ENCODE results near the gene THBS2. TPM values are rescaled to one million over a fixed set of nuclear protein-coding genes. Genes with fewer than 3 reads are reported as not detected.

Gene THBS2
- total and polyA plus RNA-seq, 2 of the 4 experiments (the other 2 are of a cell fraction), result 97.3 to 113 TPM

DNA sequence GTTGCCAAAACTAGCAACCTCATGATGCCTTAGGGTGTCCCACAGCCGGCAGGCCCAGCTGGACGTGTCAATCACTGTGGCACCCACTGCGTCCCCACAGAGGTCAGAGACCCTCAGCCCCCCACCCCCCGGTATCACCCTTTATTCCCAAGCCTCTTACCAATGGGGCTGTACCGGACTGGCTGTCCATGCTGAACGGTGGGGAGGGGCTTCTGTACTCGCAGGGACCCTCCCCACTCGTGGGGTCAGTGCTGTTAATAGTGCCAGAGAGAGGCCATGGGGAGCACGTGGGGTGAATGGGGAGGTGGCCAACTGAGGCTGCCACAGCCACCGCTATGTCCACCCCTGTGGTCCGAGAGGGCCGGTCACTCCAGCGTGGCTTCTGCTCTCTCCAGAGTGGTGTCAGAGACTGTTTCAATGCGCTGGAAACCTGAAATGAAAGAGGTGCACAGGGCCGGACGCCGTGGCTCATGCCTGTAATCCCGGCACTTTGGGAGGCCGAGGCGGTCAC is 68.6 kb downstream of the THBS2 start:
- no peak overlapping the region for H2BK5ac ChIP-seq (ENCODE audit: low read depth, low read length, poor library complexity, severe bottlenecking)
- no peak overlapping the region for H3K56ac ChIP-seq (ENCODE audit: extremely low read depth, insufficient read depth, low read length)
- H2AK5ac ChIP-seq (ENCODE audit: low read depth, low read length), result peak overlapping the region; percentile 33
- H3K4ac ChIP-seq (ENCODE audit: low read depth, low read length), result no peak overlapping the region
- DNase-seq, result no peak
- no peak overlapping the region for H2AK9ac ChIP-seq (replicated peaks; ENCODE audit: low read depth, low read length, poor library complexity)
- in situ Hi-C loops (cut with MboI; ENCODE audit: low sequenced_read_pairs) (no loop called here), dilution Hi-C loops (cut with HindIII; ENCODE audit: low sequenced_read_pairs, unreplicated experiment) (no loop called here), intact Hi-C loops (cut with micrococcal nuclease) (loop anchor here (10.0 kb wide), 1 partner anchor 710 kb away; no protein-coding TSS in a partner anchor)
- no peak for ATAC-seq (ENCODE audit: low read depth)
- ChIA-PET POLR2A (ENCODE audit: unreplicated experiment) (no interaction called here), CTCF (interaction anchor here (0.7 kb wide), 1 partner anchor 29 kb away, joined by 3 read pairs; no protein-coding TSS in a partner anchor)
- H4K20me1 ChIP-seq (ENCODE audit: insufficient read depth, low read length), result no peaks in the 10 kb centered on the region
- no peak overlapping the region for H2BK20ac ChIP-seq (ENCODE audit: low read depth, low read length)
- no peak overlapping the region for H3K4me2 ChIP-seq (ENCODE audit: low read depth, low read length)
- peaks cover 5% of the 10 kb centered on the region; the same call in 1 of the 2 replicates for H3K9me1 ChIP-seq (ENCODE audit: insufficient read depth, low read length)
- no peak overlapping the region for H3K27ac ChIP-seq (ENCODE audit: insufficient read depth, low read length)
- no peak overlapping the region for H3K14ac ChIP-seq (replicated peaks; ENCODE audit: low read depth, low read length)
- no peaks in the 10 kb centered on the region for H3K9me3 ChIP-seq (ENCODE audit: control insufficient read depth, insufficient read depth, low read length)
- no TSS peak for BruUV-seq (replicated peaks)
- H3K4me1 ChIP-seq (ENCODE audit: control insufficient read depth, insufficient read depth, low read length), result peaks cover 13% of the 10 kb centered on the region
- no peak overlapping the region for H3K18ac ChIP-seq (ENCODE audit: low read depth, low read length)
- H3K36me3 ChIP-seq (ENCODE audit: control insufficient read depth, insufficient read depth, low read length), result no peaks in the 10 kb centered on the region
- H4K91ac ChIP-seq (ENCODE audit: insufficient read depth, low read depth, low read length), result no peak overlapping the region
- no peak overlapping the region for H2BK120ac ChIP-seq (ENCODE audit: low read depth, low read length)
- H3K27me3 ChIP-seq (ENCODE audit: control insufficient read depth, insufficient read depth, low read length), result no peaks in the 10 kb centered on the region
- H4K5ac ChIP-seq (ENCODE audit: low read depth, low read length), result no peak overlapping the region
- H3K79me1 ChIP-seq (ENCODE audit: low read depth in 1 of 2, low read length in 2 of 2), result no peaks in the 10 kb centered on the region
- WGBS, 2 experiments (ENCODE audit: extremely low coverage in 2 of 2, insufficient read length in 1 of 2), result 95% methylated on average over 7 of the region's 20 CpGs; no CpG with 5 or more reads in 1 of the 2 experiments
- TF ChIP-seq, protein P1, sequence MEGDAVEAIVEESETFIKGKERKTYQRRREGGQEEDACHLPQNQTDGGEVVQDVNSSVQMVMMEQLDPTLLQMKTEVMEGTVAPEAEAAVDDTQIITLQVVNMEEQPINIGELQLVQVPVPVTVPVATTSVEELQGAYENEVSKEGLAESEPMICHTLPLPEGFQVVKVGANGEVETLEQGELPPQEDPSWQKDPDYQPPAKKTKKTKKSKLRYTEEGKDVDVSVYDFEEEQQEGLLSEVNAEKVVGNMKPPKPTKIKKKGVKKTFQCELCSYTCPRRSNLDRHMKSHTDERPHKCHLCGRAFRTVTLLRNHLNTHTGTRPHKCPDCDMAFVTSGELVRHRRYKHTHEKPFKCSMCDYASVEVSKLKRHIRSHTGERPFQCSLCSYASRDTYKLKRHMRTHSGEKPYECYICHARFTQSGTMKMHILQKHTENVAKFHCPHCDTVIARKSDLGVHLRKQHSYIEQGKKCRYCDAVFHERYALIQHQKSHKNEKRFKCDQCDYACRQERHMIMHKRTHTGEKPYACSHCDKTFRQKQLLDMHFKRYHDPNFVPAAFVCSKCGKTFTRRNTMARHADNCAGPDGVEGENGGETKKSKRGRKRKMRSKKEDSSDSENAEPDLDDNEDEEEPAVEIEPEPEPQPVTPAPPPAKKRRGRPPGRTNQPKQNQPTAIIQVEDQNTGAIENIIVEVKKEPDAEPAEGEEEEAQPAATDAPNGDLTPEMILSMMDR (conservative IDR thresholded peaks at IDR 0.05; ENCODE audit: low read depth, low read length), result no peak
- TF ChIP-seq FOS (IDR thresholded peaks at IDR 0.05; ENCODE audit: low read depth, low read length) (no peak), MXI1 (IDR thresholded peaks at IDR 0.05; ENCODE audit: borderline replicate concordance, low read depth, low read length) (no peak), CHD1 (IDR thresholded peaks at IDR 0.05; ENCODE audit: low read depth, low read length) (no peak), MAZ (IDR thresholded peaks at IDR 0.05; ENCODE audit: borderline replicate concordance, low read depth, low read length) (no peak), CEBPB (IDR thresholded peaks at IDR 0.05; ENCODE audit: low read depth, low read length) (no peak), BHLHE40 (IDR thresholded peaks at IDR 0.05; ENCODE audit: low read depth, low read length) (no peak), POLR2A (IDR thresholded peaks at IDR 0.05; ENCODE audit: low read depth, low read length) (no peak), SMC3 (IDR thresholded peaks at IDR 0.05; ENCODE audit: low read depth, low read length) (no peak), RAD21 (IDR thresholded peaks at IDR 0.05; ENCODE audit: low read length) (no peak), RFX5 (IDR thresholded peaks at IDR 0.05; ENCODE audit: low read depth, low read length) (no peak), NFE2L2 (IDR thresholded peaks at IDR 0.05; ENCODE audit: low read depth, low read length) (no peak)
- TF ChIP-seq, protein P2, sequence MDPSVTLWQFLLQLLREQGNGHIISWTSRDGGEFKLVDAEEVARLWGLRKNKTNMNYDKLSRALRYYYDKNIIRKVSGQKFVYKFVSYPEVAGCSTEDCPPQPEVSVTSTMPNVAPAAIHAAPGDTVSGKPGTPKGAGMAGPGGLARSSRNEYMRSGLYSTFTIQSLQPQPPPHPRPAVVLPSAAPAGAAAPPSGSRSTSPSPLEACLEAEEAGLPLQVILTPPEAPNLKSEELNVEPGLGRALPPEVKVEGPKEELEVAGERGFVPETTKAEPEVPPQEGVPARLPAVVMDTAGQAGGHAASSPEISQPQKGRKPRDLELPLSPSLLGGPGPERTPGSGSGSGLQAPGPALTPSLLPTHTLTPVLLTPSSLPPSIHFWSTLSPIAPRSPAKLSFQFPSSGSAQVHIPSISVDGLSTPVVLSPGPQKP (IDR thresholded peaks at IDR 0.05; ENCODE audit: borderline replicate concordance, low read depth, low read length), result no peak
- H2BK15ac ChIP-seq (ENCODE audit: low read depth, low read length), result no peak overlapping the region
- H4K8ac ChIP-seq (ENCODE audit: low read depth in 2 of 2, low read length in 2 of 2), result no peak overlapping the region
- H3K4me3 ChIP-seq (ENCODE audit: insufficient read depth, low read depth, low read length), result no peak overlapping the region
- H3K23ac ChIP-seq (ENCODE audit: low read depth, low read length), result no peak overlapping the region
- H3K9ac ChIP-seq (ENCODE audit: low read depth, low read length), result no peak overlapping the region
- H2AFZ ChIP-seq (replicated peaks; ENCODE audit: low read length, poor library complexity), result peak overlapping the region; percentile 29
